Sigmoid colon (tissue), 4 donors: ENCODE measurements around the gene NIPAL3.
"Not testable (repeated sequence)": the region's sequence is repeated elsewhere in the genome, so short reads cannot be mapped to it uniquely, and the experiment has no call there.

Experiments
- EP300 ChIP-seq, 4 donors: sonication (generic); formaldehyde crosslinking; IDR thresholded peaks; one replicate each; pipeline ENCODE4 v1.6.1; 2017; ENCODE audit warnings: antibody characterized with exemption in 4 of 4
- POLR2A ChIP-seq, 2 donors: fragments of 450-650 bp; IDR thresholded peaks; one replicate each; pipeline ENCODE4 v1.6.1; 2016; ENCODE audit warnings: antibody characterized with exemption in 2 of 2, mild to moderate bottlenecking in 2 of 2, moderate library complexity in 2 of 2
- TF ChIP-seq, protein P1 (sequence below), 4 experiments: fragments of 450-650 bp in 3 of 4; fragments of 200-600 bp in 1 of 4; IDR thresholded peaks; one replicate each; pipeline ENCODE4 v1.5.1; 2016 to 2019; ENCODE audit warnings: antibody characterized with exemption in 4 of 4, mild to moderate bottlenecking in 3 of 4, moderate library complexity in 2 of 4

DNA sequence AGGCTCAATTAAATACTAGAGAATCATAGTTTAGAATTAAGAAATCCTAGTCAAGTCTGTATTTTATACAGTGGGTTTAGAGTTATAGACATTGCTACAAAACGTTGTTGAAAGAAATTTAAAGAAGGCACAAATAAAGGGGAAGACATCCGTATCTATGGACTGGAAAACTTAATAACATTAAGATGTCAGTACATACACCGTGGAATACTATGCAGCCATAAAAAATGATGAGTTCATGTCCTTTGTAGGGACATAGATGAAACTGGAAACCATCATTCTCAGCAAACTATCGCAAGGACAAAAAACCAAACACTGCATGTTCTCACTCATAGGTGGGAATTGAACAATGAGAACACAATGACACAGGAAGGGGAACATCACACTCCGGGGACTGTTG, 104.7 kb downstream of the NIPAL3 start:
- not testable (repeated sequence) for TF ChIP-seq POLR2A, EP300 (IDR thresholded peaks at IDR 0.05)
- TF ChIP-seq, protein P1, sequence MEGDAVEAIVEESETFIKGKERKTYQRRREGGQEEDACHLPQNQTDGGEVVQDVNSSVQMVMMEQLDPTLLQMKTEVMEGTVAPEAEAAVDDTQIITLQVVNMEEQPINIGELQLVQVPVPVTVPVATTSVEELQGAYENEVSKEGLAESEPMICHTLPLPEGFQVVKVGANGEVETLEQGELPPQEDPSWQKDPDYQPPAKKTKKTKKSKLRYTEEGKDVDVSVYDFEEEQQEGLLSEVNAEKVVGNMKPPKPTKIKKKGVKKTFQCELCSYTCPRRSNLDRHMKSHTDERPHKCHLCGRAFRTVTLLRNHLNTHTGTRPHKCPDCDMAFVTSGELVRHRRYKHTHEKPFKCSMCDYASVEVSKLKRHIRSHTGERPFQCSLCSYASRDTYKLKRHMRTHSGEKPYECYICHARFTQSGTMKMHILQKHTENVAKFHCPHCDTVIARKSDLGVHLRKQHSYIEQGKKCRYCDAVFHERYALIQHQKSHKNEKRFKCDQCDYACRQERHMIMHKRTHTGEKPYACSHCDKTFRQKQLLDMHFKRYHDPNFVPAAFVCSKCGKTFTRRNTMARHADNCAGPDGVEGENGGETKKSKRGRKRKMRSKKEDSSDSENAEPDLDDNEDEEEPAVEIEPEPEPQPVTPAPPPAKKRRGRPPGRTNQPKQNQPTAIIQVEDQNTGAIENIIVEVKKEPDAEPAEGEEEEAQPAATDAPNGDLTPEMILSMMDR (IDR thresholded peaks at IDR 0.05) = not testable (repeated sequence)
